GM12878 (cell line): ENCODE results near the gene SLC29A1. TPM values are rescaled to one million over a fixed set of nuclear protein-coding genes. Genes with fewer than 3 reads are reported as not detected.

Source experiments
- ASH2L ChIP-seq: fragments of 300-600, 200-600 bp; sonication (generic); IDR thresholded peaks from 2 replicates; pipeline ENCODE4 v1.6.1; 2017; ENCODE audit warnings: low read depth, mild to moderate bottlenecking, borderline replicate concordance
- BMI1 ChIP-seq: fragments of 450-650 bp; IDR thresholded peaks from 2 replicates; pipeline ENCODE4 v1.6.1; 2016; ENCODE audit warnings: mild to moderate bottlenecking, moderate library complexity, borderline replicate concordance
- BRCA1 ChIP-seq: IDR thresholded peaks from 2 replicates; pipeline ENCODE4 v1.6.1; 2011; ENCODE audit warnings: low read depth, low read length, improper control_type of control experiment
- CREB1 ChIP-seq: IDR thresholded peaks from 2 replicates; pipeline ENCODE4 v1.6.1; 2012; ENCODE audit warnings: low read depth, mild to moderate bottlenecking, inconsistent platforms
- DPF2 ChIP-seq: fragments of 450-650 bp; IDR thresholded peaks from 2 replicates; pipeline ENCODE4 v1.6.1; 2017; ENCODE audit warnings: mild to moderate bottlenecking
- EED ChIP-seq: sonication (generic); IDR thresholded peaks from 2 replicates; pipeline ENCODE4 v1.6.1; 2016; ENCODE audit warnings: antibody characterized with exemption, low read depth
- EP300 ChIP-seq, 2 experiments: fragments of 150-350 bp in 1 of 2; IDR thresholded peaks; 2 replicates each; pipeline ENCODE4 v1.6.1; 2011 to 2012; ENCODE audit warnings: low read depth in 2 of 2, low read length in 2 of 2, borderline replicate concordance in 1 of 2, improper control_type of control experiment in 1 of 2, inconsistent platforms in 1 of 2; ENCODE audit not compliant: control insufficient read depth in 1 of 2
- GABPA ChIP-seq: IDR thresholded peaks from 2 replicates; pipeline ENCODE4 v1.6.1; 2014; ENCODE audit warnings: antibody characterized with exemption, low read depth, mild to moderate bottlenecking, inconsistent platforms
- HDAC6 ChIP-seq: fragments of 200-600 bp; sonication (generic); IDR thresholded peaks from one replicate; pipeline ENCODE4 v1.8.0; 2017; ENCODE audit warnings: antibody characterized with exemption; ENCODE audit not compliant: unreplicated experiment
- HDGF ChIP-seq: fragments of 450-650 bp; IDR thresholded peaks from 2 replicates; pipeline ENCODE4 v1.6.1; 2016; ENCODE audit warnings: antibody characterized with exemption
- KAT2A ChIP-seq: conservative IDR thresholded peaks from 2 replicates; pipeline ENCODE4 v1.6.1; 2011; ENCODE audit warnings: low read depth, low read length; ENCODE audit not compliant: control insufficient read depth
- MEF2A ChIP-seq: IDR thresholded peaks from 2 replicates; pipeline ENCODE4 v1.6.1; 2011; ENCODE audit warnings: low read depth, mild to moderate bottlenecking, low read length, moderate library complexity; ENCODE audit not compliant: insufficient read depth
- MEF2B ChIP-seq: fragments of 450-650 bp; IDR thresholded peaks from 2 replicates; pipeline ENCODE4 v1.6.1; 2018; ENCODE audit warnings: mild to moderate bottlenecking, moderate library complexity; ENCODE audit not compliant: partially characterized antibody, poor library complexity, severe bottlenecking
- NFXL1 ChIP-seq: fragments of 450-650 bp; IDR thresholded peaks from 2 replicates; pipeline ENCODE4 v1.6.1; 2017; ENCODE audit warnings: antibody characterized with exemption, mild to moderate bottlenecking, borderline replicate concordance
- NR2F1 ChIP-seq: fragments of 450-650 bp; conservative IDR thresholded peaks from 2 replicates; pipeline ENCODE4 v1.6.1; 2017; ENCODE audit warnings: mild to moderate bottlenecking
- PAX5 ChIP-seq: IDR thresholded peaks from 2 replicates; pipeline ENCODE4 v1.6.1; 2011; ENCODE audit warnings: low read depth, low read length, borderline replicate concordance
- PML ChIP-seq: IDR thresholded peaks from 2 replicates; pipeline ENCODE4 v1.6.1; 2012; ENCODE audit warnings: low read length, inconsistent platforms
- POLR2A ChIP-seq: IDR thresholded peaks from 2 replicates; pipeline ENCODE4 v1.6.1; 2011; ENCODE audit warnings: low read depth, mild to moderate bottlenecking, low read length
- POU2F2 ChIP-seq: IDR thresholded peaks from 3 replicates; pipeline ENCODE4 v1.6.1; 2011; ENCODE audit warnings: low read depth, mild to moderate bottlenecking, low read length, borderline replicate concordance
- RAD21 ChIP-seq: IDR thresholded peaks from 2 replicates; pipeline ENCODE4 v1.6.1; 2011; ENCODE audit warnings: mild to moderate bottlenecking, low read depth, low read length, moderate library complexity; ENCODE audit not compliant: insufficient read depth
- RBBP5 ChIP-seq: fragments of 200-600 bp; sonication (generic); conservative IDR thresholded peaks from 2 replicates; pipeline ENCODE4 v1.6.1; 2016
- RELA ChIP-seq: fragments of 450-650 bp; IDR thresholded peaks from 2 replicates; pipeline ENCODE4 v1.8.0; 2014; ENCODE audit warnings: borderline replicate concordance; ENCODE audit not compliant: partially characterized antibody
- SREBF2 ChIP-seq: IDR thresholded peaks from 2 replicates; pipeline ENCODE4 v1.6.1; 2012; ENCODE audit warnings: mild to moderate bottlenecking, low read length
- SUZ12 ChIP-seq: fragments of 200-600 bp; sonication (generic); IDR thresholded peaks from one replicate; pipeline ENCODE4 v1.6.1; 2018; ENCODE audit warnings: antibody characterized with exemption, mild to moderate bottlenecking; ENCODE audit not compliant: unreplicated experiment
- ZBED1 ChIP-seq: IDR thresholded peaks from 2 replicates; pipeline ENCODE4 v1.6.1; 2016; ENCODE audit warnings: borderline replicate concordance
- ZNF24 ChIP-seq: fragments of 450-650 bp; IDR thresholded peaks from 2 replicates; pipeline ENCODE4 v1.6.1; 2017; ENCODE audit warnings: antibody characterized with exemption, mild to moderate bottlenecking
- ZNF384 ChIP-seq: IDR thresholded peaks from 2 replicates; pipeline ENCODE4 v1.6.1; 2012; ENCODE audit warnings: low read depth, mild to moderate bottlenecking, low read length, improper control_type of control experiment, borderline replicate concordance
- ZNF622 ChIP-seq: fragments of 450-650 bp; IDR thresholded peaks from 2 replicates; pipeline ENCODE4 v1.6.1; 2017; ENCODE audit warnings: mild to moderate bottlenecking, inconsistent platforms
- polyA plus RNA-seq, 11 experiments: library from polyadenylated mRNA; depleted of rRNA in 4 of 11; unstranded in 6 of 11; stranded (reverse) in 5 of 11; fragments of >200 nt; fragmentation: Nextera tagmentation in 4 of 11; fragmentation: Illumina TruSeq in 1 of 11; extraction: Ambion mirVana in 4 of 11; extraction: Trizol in 1 of 11; gene quantifications; 1 replicate in 1 of 11; 2 replicates in 10 of 11; pipeline versions ENCODE4 v1.2.1 to v1.2.3, GENCODE V29; 2011 to 2016; ENCODE audit warnings: inconsistent platforms in 2 of 11, missing spikeins in 2 of 11, low read depth in 1 of 11
- total RNA-seq, 4 experiments: library from RNA; depleted of rRNA in 3 of 4; stranded (reverse); fragments of >200 nt in 3 of 4; fragmentation: Illumina TruSeq in 1 of 4; extraction: Trizol in 1 of 4; gene quantifications; 2 replicates each; pipeline versions ENCODE4 v1.2.1 to v1.2.3, GENCODE V29; 2013 to 2021
- TF ChIP-seq, protein P1 (sequence below): fragments of 450-650 bp; formaldehyde crosslinking; IDR thresholded peaks from 2 replicates; pipeline ENCODE4 v1.4.0; 2022; ENCODE audit warnings: mild to moderate bottlenecking, moderate library complexity
- TF ChIP-seq, protein P2 (sequence below): IDR thresholded peaks from 2 replicates; pipeline ENCODE4 v1.6.1; 2012; ENCODE audit warnings: low read depth, low read length, improper control_type of control experiment

SLC29A1 gene
- total and polyA plus RNA-seq, 10 of the 15 experiments (the other 5 are each of a cell fraction or from before 2014, with no cell fraction given): 10.0 to 132 (median 93.4) TPM

DNA sequence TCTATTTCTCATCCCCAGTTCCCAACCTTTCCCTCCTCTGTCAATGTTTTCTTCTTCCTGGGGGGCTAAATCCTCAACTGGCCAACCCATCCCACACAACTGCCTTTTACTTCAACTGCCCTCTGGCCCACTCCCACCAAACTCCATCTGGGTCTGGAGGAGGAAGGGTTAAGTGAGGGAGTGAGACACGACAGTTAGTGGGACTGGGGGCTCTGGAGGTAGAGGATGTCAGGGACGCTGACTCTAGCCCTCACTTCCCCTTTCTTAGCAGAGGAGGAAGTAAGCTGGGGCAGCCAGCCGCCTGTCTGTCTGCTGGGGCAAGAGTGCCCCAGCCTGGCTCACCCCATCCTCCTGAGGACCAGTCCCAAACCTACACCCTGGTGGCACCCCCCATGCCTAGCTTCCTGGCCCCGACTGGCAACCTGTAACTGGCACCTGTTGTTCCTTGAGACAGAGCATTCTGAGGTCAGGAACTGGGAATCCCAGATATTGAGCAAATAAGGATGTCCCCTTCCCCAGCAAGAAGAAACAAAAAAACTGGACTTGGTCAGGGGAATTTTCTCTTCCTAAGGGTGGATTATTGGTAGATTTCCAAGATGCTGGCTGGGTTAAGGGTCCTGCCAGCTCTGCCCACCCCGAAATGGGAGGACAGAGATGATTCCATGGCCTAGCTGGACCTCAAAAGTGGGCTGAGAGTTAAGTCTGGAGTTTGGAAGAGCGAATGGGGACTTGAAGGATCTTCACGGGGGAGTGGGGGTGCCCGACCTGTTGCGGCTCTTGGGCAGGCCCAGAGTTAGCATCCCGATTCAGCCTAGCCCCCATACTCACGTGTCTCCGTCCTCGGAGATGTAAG lies 41.0 kb downstream of the SLC29A1 start (continued):
- TF ChIP-seq, protein P1, sequence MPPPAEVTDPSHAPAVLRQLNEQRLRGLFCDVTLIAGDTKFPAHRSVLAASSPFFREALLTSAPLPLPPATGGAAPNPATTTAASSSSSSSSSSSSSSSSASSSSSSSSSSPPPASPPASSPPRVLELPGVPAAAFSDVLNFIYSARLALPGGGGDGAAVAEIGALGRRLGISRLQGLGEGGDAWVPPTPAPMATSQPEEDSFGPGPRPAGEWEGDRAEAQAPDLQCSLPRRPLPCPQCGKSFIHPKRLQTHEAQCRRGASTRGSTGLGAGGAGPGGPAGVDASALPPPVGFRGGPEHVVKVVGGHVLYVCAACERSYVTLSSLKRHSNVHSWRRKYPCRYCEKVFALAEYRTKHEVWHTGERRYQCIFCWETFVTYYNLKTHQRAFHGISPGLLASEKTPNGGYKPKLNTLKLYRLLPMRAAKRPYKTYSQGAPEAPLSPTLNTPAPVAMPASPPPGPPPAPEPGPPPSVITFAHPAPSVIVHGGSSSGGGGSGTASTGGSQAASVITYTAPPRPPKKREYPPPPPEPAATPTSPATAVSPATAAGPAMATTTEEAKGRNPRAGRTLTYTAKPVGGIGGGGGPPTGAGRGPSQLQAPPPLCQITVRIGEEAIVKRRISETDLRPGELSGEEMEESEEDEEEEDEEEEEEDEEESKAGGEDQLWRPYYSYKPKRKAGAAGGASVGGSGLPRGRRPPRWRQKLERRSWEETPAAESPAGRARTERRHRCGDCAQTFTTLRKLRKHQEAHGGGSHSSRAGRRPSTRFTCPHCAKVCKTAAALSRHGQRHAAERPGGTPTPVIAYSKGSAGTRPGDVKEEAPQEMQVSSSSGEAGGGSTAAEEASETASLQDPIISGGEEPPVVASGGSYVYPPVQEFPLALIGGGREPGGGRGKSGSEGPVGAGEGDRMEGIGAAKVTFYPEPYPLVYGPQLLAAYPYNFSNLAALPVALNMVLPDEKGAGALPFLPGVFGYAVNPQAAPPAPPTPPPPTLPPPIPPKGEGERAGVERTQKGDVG (CRISPR knock-in tag): no peak
- TF ChIP-seq PAX5 (peak; percentile 56; the same call in 1 of the 2 replicates), POU2F2 (no peak; the same call in 2 of the 3 replicates), EP300 (IDR thresholded peaks at IDR 0.05; ENCODE audit: borderline replicate concordance in 1 of 2, control insufficient read depth in 1 of 2, low read depth in 2 of 2, low read length in 2 of 2) (no peak), BMI1 (no peak; the same call in 1 of the 2 replicates), NFXL1 (no peak), KAT2A (no peak), ZNF622 (no peak), PML (no peak), ASH2L (no peak), HDAC6 (no peak), ZNF24 (peak; percentile 32; the same call in 1 of the 2 replicates), RAD21 (no peak), HDGF (0 out of 2 replicates have a peak, but pooled peaks have one; percentile 12), ZNF384 (no peak), MEF2B (peak; percentile 2), GABPA (no peak), SUZ12 (no peak), DPF2 (no peak), CREB1 (no peak), MEF2A (no peak), BRCA1 (no peak), RBBP5 (no peak), POLR2A (no peak), SREBF2 (no peak), ZBED1 (no peak), EED (peak; percentile 51), NR2F1 (no peak), RELA (no peak)
- TF ChIP-seq, protein P2, sequence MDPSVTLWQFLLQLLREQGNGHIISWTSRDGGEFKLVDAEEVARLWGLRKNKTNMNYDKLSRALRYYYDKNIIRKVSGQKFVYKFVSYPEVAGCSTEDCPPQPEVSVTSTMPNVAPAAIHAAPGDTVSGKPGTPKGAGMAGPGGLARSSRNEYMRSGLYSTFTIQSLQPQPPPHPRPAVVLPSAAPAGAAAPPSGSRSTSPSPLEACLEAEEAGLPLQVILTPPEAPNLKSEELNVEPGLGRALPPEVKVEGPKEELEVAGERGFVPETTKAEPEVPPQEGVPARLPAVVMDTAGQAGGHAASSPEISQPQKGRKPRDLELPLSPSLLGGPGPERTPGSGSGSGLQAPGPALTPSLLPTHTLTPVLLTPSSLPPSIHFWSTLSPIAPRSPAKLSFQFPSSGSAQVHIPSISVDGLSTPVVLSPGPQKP: no peak
